SU-DHL-6 (cell line): ENCODE measurements around the gene GSTO1.

ENCODE experiments used
- CTCF ChIP-seq: fragments of 200-600 bp; sonication (generic); IDR thresholded peaks from one replicate; pipeline ENCODE4 v1.5.1; 2017; ENCODE audit warnings: antibody characterized with exemption, mild to moderate bottlenecking, low read length, moderate library complexity; ENCODE audit not compliant: insufficient read depth, poor library complexity, severe bottlenecking
- EZH2phosphoT487 ChIP-seq: fragments of 200-600 bp; sonication (generic), shearing (Covaris generic); conservative IDR thresholded peaks from 2 replicates; pipeline ENCODE4 v1.6.1; 2018; ENCODE audit warnings: mild to moderate bottlenecking, antibody characterized with exemption, low read length, moderate library complexity, mixed read lengths

- TF ChIP-seq CTCF = no peak
- no peak for TF ChIP-seq EZH2phosphoT487
Observed at GRCh38 chr10:104300736-104301292, 46.1 kb downstream of the GSTO1 start.
